ENCODE measurements around the gene ZNF469. TPM values are rescaled to one million over a fixed set of nuclear protein-coding genes. Genes with fewer than 3 reads are reported as not detected.

Gene ZNF469
- polyA plus RNA-seq, 1 donor: 1.0 TPM

- no peak overlapping the region for H3K4me3 ChIP-seq (ENCODE audit: low read length)
- H3K27me3 ChIP-seq (ENCODE audit: control insufficient read depth, insufficient read depth, low read length): no peaks in the 10 kb centered on the region
- no peaks in the 10 kb centered on the region for H3K36me3 ChIP-seq (ENCODE audit: control insufficient read depth, insufficient read depth, low read length)
- H3K27ac ChIP-seq (ENCODE audit: low read length): no peak overlapping the region
- WGBS (ENCODE audit: insufficient coverage, low lambda C conversion rate): no CpG with 5 or more reads among the region's 12 CpGs
- no peaks in the 10 kb centered on the region for H3K4me1 ChIP-seq (ENCODE audit: control insufficient read depth, insufficient read depth, low read length)
- no peaks in the 10 kb centered on the region for H3K9me3 ChIP-seq (ENCODE audit: control insufficient read depth, low read depth, low read length)
- no peak for DNase-seq
Measured at GRCh38 chr16:88420496-88420895, 37.7 kb downstream of the ZNF469 start.

- WGBS (ENCODE audit: insufficient coverage, low lambda C conversion rate): no CpG with 5 or more reads among the region's 14 CpGs
- no peaks in the 10 kb centered on the region for H3K36me3 ChIP-seq (ENCODE audit: control insufficient read depth, insufficient read depth, low read length)
- no peak overlapping the region for H3K27ac ChIP-seq (ENCODE audit: low read length)
- no peak for DNase-seq
- H3K9me3 ChIP-seq (ENCODE audit: control insufficient read depth, low read depth, low read length): no peaks in the 10 kb centered on the region
- no peaks in the 10 kb centered on the region for H3K27me3 ChIP-seq (ENCODE audit: control insufficient read depth, insufficient read depth, low read length)
- no peaks in the 10 kb centered on the region for H3K4me1 ChIP-seq (ENCODE audit: control insufficient read depth, insufficient read depth, low read length)
- no peak overlapping the region for H3K4me3 ChIP-seq (ENCODE audit: low read length)
Measured at GRCh38 chr16:88421301-88421700, 38.5 kb downstream of the ZNF469 start.

- Histone ChIP-seq H3K9me3 (ENCODE audit: control insufficient read depth, low read depth, low read length) (no peaks in the 10 kb centered on the region), H3K27me3 (ENCODE audit: control insufficient read depth, insufficient read depth, low read length) (no peaks in the 10 kb centered on the region), H3K4me3 (ENCODE audit: low read length) (no peak overlapping the region), H3K36me3 (ENCODE audit: control insufficient read depth, insufficient read depth, low read length) (no peaks in the 10 kb centered on the region), H3K4me1 (ENCODE audit: control insufficient read depth, insufficient read depth, low read length) (no peaks in the 10 kb centered on the region), H3K27ac (ENCODE audit: low read length) (no peak overlapping the region)
- DNase-seq: no peak
- 45% methylated on average over 4 of the region's 5 CpGs for WGBS (ENCODE audit: insufficient coverage, low lambda C conversion rate)
Measured at GRCh38 chr16:88421871-88422433, 39.2 kb downstream of the ZNF469 start.

GRCh38 chr16:88422733-88423447, 40.1 kb downstream of the ZNF469 start:
- WGBS (ENCODE audit: insufficient coverage, low lambda C conversion rate): 52% methylated on average over 3 of the region's 3 CpGs

GRCh38 chr16:88423448-88423850, 40.7 kb downstream of the ZNF469 start:
- no peak overlapping the region for H3K4me3 ChIP-seq (ENCODE audit: low read length)
- no peaks in the 10 kb centered on the region for H3K36me3 ChIP-seq (ENCODE audit: control insufficient read depth, insufficient read depth, low read length)
- no peaks in the 10 kb centered on the region for H3K4me1 ChIP-seq (ENCODE audit: control insufficient read depth, insufficient read depth, low read length)
- no peaks in the 10 kb centered on the region for H3K9me3 ChIP-seq (ENCODE audit: control insufficient read depth, low read depth, low read length)
- no peak for DNase-seq
- no peak overlapping the region for H3K27ac ChIP-seq (ENCODE audit: low read length)
- no peaks in the 10 kb centered on the region for H3K27me3 ChIP-seq (ENCODE audit: control insufficient read depth, insufficient read depth, low read length)
- WGBS (ENCODE audit: insufficient coverage, low lambda C conversion rate): no CpG with 5 or more reads among the region's 6 CpGs

More at GRCh38 chr16:88422733-88423447, 40.1 kb downstream of the ZNF469 start:
- H3K9me3 ChIP-seq (ENCODE audit: control insufficient read depth, low read depth, low read length): no peaks in the 10 kb centered on the region
- H3K36me3 ChIP-seq (ENCODE audit: control insufficient read depth, insufficient read depth, low read length): no peaks in the 10 kb centered on the region
- DNase-seq: no peak
- H3K4me1 ChIP-seq (ENCODE audit: control insufficient read depth, insufficient read depth, low read length): no peaks in the 10 kb centered on the region
- no peak overlapping the region for H3K27ac ChIP-seq (ENCODE audit: low read length)
- H3K4me3 ChIP-seq (ENCODE audit: low read length): no peak overlapping the region
- no peaks in the 10 kb centered on the region for H3K27me3 ChIP-seq (ENCODE audit: control insufficient read depth, insufficient read depth, low read length)

- peaks cover 8% of the 10 kb centered on the region for H3K27me3 ChIP-seq (ENCODE audit: control insufficient read depth, insufficient read depth, low read length)
- no peaks in the 10 kb centered on the region for H3K4me1 ChIP-seq (ENCODE audit: control insufficient read depth, insufficient read depth, low read length)
- H3K27ac ChIP-seq (ENCODE audit: low read length): no peak overlapping the region
- H3K36me3 ChIP-seq (ENCODE audit: control insufficient read depth, insufficient read depth, low read length): no peaks in the 10 kb centered on the region
- H3K9me3 ChIP-seq (ENCODE audit: control insufficient read depth, low read depth, low read length): peaks cover 4% of the 10 kb centered on the region
- DNase-seq: no peak
- no peak overlapping the region for H3K4me3 ChIP-seq (ENCODE audit: low read length)
- WGBS (ENCODE audit: insufficient coverage, low lambda C conversion rate): no CpG with 5 or more reads among the region's 24 CpGs
Measured at GRCh38 chr16:88424587-88425235, 42.0 kb downstream of the ZNF469 start.

GRCh38 chr16:88426018-88426417, 43.3 kb downstream of the ZNF469 start:
- WGBS (ENCODE audit: insufficient coverage, low lambda C conversion rate): no CpG with 5 or more reads among the region's 13 CpGs
- Histone ChIP-seq H3K4me1 (ENCODE audit: control insufficient read depth, insufficient read depth, low read length) (peaks cover 2% of the 10 kb centered on the region), H3K27me3 (ENCODE audit: control insufficient read depth, insufficient read depth, low read length) (peaks cover 18% of the 10 kb centered on the region), H3K27ac (ENCODE audit: low read length) (no peak overlapping the region), H3K9me3 (ENCODE audit: control insufficient read depth, low read depth, low read length) (peaks cover 9% of the 10 kb centered on the region), H3K4me3 (ENCODE audit: low read length) (no peak overlapping the region), H3K36me3 (ENCODE audit: control insufficient read depth, insufficient read depth, low read length) (no peaks in the 10 kb centered on the region)
- DNase-seq: no peak

GRCh38 chr16:88427376-88427775, 44.6 kb downstream of the ZNF469 start:
- no CpG with 5 or more reads among the region's 19 CpGs for WGBS (ENCODE audit: insufficient coverage, low lambda C conversion rate)
- peaks cover 2% of the 10 kb centered on the region for H3K4me1 ChIP-seq (ENCODE audit: control insufficient read depth, insufficient read depth, low read length)
- H3K27me3 ChIP-seq (ENCODE audit: control insufficient read depth, insufficient read depth, low read length): peaks cover 32% of the 10 kb centered on the region
- H3K4me3 ChIP-seq (ENCODE audit: low read length): no peak overlapping the region
- no peak overlapping the region for H3K27ac ChIP-seq (ENCODE audit: low read length)
- DNase-seq: no peak
- H3K36me3 ChIP-seq (ENCODE audit: control insufficient read depth, insufficient read depth, low read length): no peaks in the 10 kb centered on the region
- peaks cover 18% of the 10 kb centered on the region for H3K9me3 ChIP-seq (ENCODE audit: control insufficient read depth, low read depth, low read length)

- peaks cover 2% of the 10 kb centered on the region for H3K4me1 ChIP-seq (ENCODE audit: control insufficient read depth, insufficient read depth, low read length)
- no peaks in the 10 kb centered on the region for H3K36me3 ChIP-seq (ENCODE audit: control insufficient read depth, insufficient read depth, low read length)
- no CpG with 5 or more reads among the region's 19 CpGs for WGBS (ENCODE audit: insufficient coverage, low lambda C conversion rate)
- H3K27ac ChIP-seq (ENCODE audit: low read length): no peak overlapping the region
- H3K4me3 ChIP-seq (ENCODE audit: low read length): no peak overlapping the region
- H3K9me3 ChIP-seq (ENCODE audit: control insufficient read depth, low read depth, low read length): peaks cover 18% of the 10 kb centered on the region
- peaks cover 35% of the 10 kb centered on the region for H3K27me3 ChIP-seq (ENCODE audit: control insufficient read depth, insufficient read depth, low read length)
- DNase-seq: no peak
Measured at GRCh38 chr16:88428156-88428555, 45.4 kb downstream of the ZNF469 start.

GRCh38 chr16:88428616-88429386, 46.0 kb downstream of the ZNF469 start:
- Histone ChIP-seq H3K4me3 (ENCODE audit: low read length) (no peak overlapping the region), H3K36me3 (ENCODE audit: control insufficient read depth, insufficient read depth, low read length) (no peaks in the 10 kb centered on the region), H3K4me1 (ENCODE audit: control insufficient read depth, insufficient read depth, low read length) (peaks cover 2% of the 10 kb centered on the region), H3K27me3 (ENCODE audit: control insufficient read depth, insufficient read depth, low read length) (peaks cover 35% of the 10 kb centered on the region), H3K27ac (ENCODE audit: low read length) (no peak overlapping the region), H3K9me3 (ENCODE audit: control insufficient read depth, low read depth, low read length) (peaks cover 18% of the 10 kb centered on the region)
- DNase-seq: no peak
- no CpG with 5 or more reads among the region's 34 CpGs for WGBS (ENCODE audit: insufficient coverage, low lambda C conversion rate)

All from large intestine (tissue), 3 donors.